Measurements from ENCODE around the gene VSTM5. TPM values are rescaled to one million over a fixed set of nuclear protein-coding genes. Genes with fewer than 3 reads are reported as not detected.

Gene VSTM5
- total RNA-seq, 2 donors from 2014 or later = not detected

- H3K27ac Mint-ChIP-seq = no peak overlapping the region
- peaks cover 0 to 6% of the 10 kb centered on the region in 2 donors for H3K36me3 Mint-ChIP-seq
- ATAC-seq = no peak
- peaks cover 0 to 5% of the 10 kb centered on the region in 2 donors for H3K9me3 Mint-ChIP-seq
- DNase-seq (ENCODE audit: low spot score in 2 of 2) = no peak
These were observed 29.6 kb downstream of the VSTM5 start for GRCh38 chr11:93820847-93821246.

GRCh38 chr11:93819966-93820695 is 30.3 kb downstream of the VSTM5 start:
- H3K36me3 Mint-ChIP-seq = peaks cover 0 to 6% of the 10 kb centered on the region in 2 donors
- H3K9me3 Mint-ChIP-seq = peaks cover 0 to 5% of the 10 kb centered on the region in 2 donors
- ATAC-seq (peak in 1 of 2 donors; percentile 18), DNase-seq (ENCODE audit: low spot score in 2 of 2) (no peak)
- H3K27ac Mint-ChIP-seq = no peak overlapping the region

GRCh38 chr11:93817426-93818348 is 32.7 kb downstream of the VSTM5 start:
- ATAC-seq = no peak
- DNase-seq (ENCODE audit: low spot score in 2 of 2) = no peak
- H3K36me3 Mint-ChIP-seq = peaks cover 6 to 21% of the 10 kb centered on the region in 2 donors
- H3K27ac Mint-ChIP-seq = peak overlapping the region in 1 of 2 donors; percentile 66
- peaks cover 0 to 5% of the 10 kb centered on the region in 2 donors for H3K9me3 Mint-ChIP-seq

- H3K27ac Mint-ChIP-seq = no peak overlapping the region
- H3K9me3 Mint-ChIP-seq = no peaks in the 10 kb centered on the region
- no peak for DNase-seq (ENCODE audit: low spot score in 2 of 2)
- no peak for ATAC-seq
- peaks cover 6 to 30% of the 10 kb centered on the region in 2 donors for H3K36me3 Mint-ChIP-seq
These were observed 35.3 kb downstream of the VSTM5 start for GRCh38 chr11:93814966-93815633.

GRCh38 chr11:93813974-93814373 is 36.4 kb downstream of the VSTM5 start:
- ATAC-seq (no peak), DNase-seq (ENCODE audit: low spot score in 2 of 2) (no peak)
- peaks cover 6 to 30% of the 10 kb centered on the region in 2 donors for H3K36me3 Mint-ChIP-seq
- no peaks in the 10 kb centered on the region for H3K9me3 Mint-ChIP-seq
- H3K27ac Mint-ChIP-seq = no peak overlapping the region

GRCh38 chr11:93807980-93808379 is 42.4 kb downstream of the VSTM5 start:
- Mint-ChIP-seq H3K36me3 (peaks cover 0 to 23% of the 10 kb centered on the region in 2 donors), H3K9me3 (no peaks in the 10 kb centered on the region), H3K27ac (no peak overlapping the region)
- ATAC-seq = peak in 1 of 2 donors; percentile 32
- no peak for DNase-seq (ENCODE audit: low spot score in 2 of 2)

GRCh38 chr11:93804879-93805278 is 45.5 kb downstream of the VSTM5 start:
- Mint-ChIP-seq H3K27ac (no peak overlapping the region), H3K36me3 (peaks cover 0 to 11% of the 10 kb centered on the region in 2 donors), H3K9me3 (no peaks in the 10 kb centered on the region)
- DNase-seq (ENCODE audit: low spot score in 2 of 2) (no peak), ATAC-seq (no peak)

- no peak overlapping the region for H3K27ac Mint-ChIP-seq
- no peak for DNase-seq (ENCODE audit: low spot score in 2 of 2)
- H3K9me3 Mint-ChIP-seq = no peaks in the 10 kb centered on the region
- peaks cover 10 to 24% of the 10 kb centered on the region in 2 donors for H3K36me3 Mint-ChIP-seq
- no peak for ATAC-seq
These were observed 49.1 kb downstream of the VSTM5 start for GRCh38 chr11:93801366-93801765.

- peaks cover 12 to 31% of the 10 kb centered on the region in 2 donors for H3K36me3 Mint-ChIP-seq
- DNase-seq (ENCODE audit: low spot score in 2 of 2) = no peak
- no peak for ATAC-seq
- no peaks in the 10 kb centered on the region for H3K9me3 Mint-ChIP-seq
- peak overlapping the region in 1 of 2 donors; percentile 52 for H3K27ac Mint-ChIP-seq
These were observed 53.8 kb downstream of the VSTM5 start for GRCh38 chr11:93796441-93797231.

- Mint-ChIP-seq H3K27ac (no peak overlapping the region), H3K9me3 (no peaks in the 10 kb centered on the region), H3K36me3 (peaks cover 15 to 46% of the 10 kb centered on the region in 2 donors)
- no peak for ATAC-seq
- no peak for DNase-seq (ENCODE audit: low spot score in 2 of 2)
These were observed 58.9 kb downstream of the VSTM5 start for GRCh38 chr11:93791493-93791892.

- DNase-seq (ENCODE audit: low spot score in 2 of 2) = no peak
- H3K27ac Mint-ChIP-seq = peak overlapping the region; percentile 96 to 98
- ATAC-seq = peak; percentile 51 to 52
These were observed 65.5 kb downstream of the VSTM5 start for GRCh38 chr11:93784935-93785360.

GRCh38 chr11:93784145-93784934 is 66.1 kb downstream of the VSTM5 start, which contains the start of gene MED17:
Gene MED17 (plus strand): TSS chr11:93784282. CDS start chr11:93784514, 232 bp downstream.
- H3K36me3 Mint-ChIP-seq = peaks cover 21 to 42% of the 10 kb centered on the region in 2 donors
- H3K27ac Mint-ChIP-seq = peak within 1 kb of the TSS; percentile 96 to 98
- peak; percentile 83 to 88 for DNase-seq (ENCODE audit: low spot score in 2 of 2)
- H3K9me3 Mint-ChIP-seq = no peaks in the 10 kb centered on the region
- ATAC-seq = peak; percentile 96

More at GRCh38 chr11:93784935-93785360, 65.5 kb downstream of the VSTM5 start:
- Mint-ChIP-seq H3K36me3 (peaks cover 26 to 44% of the 10 kb centered on the region in 2 donors), H3K9me3 (no peaks in the 10 kb centered on the region)

GRCh38 chr11:93783765-93784144 is 66.7 kb downstream of the VSTM5 start:
- Mint-ChIP-seq H3K27ac (peak overlapping the region; percentile 96 to 98), H3K9me3 (no peaks in the 10 kb centered on the region), H3K36me3 (peaks cover 21 to 39% of the 10 kb centered on the region in 2 donors)
- DNase-seq (ENCODE audit: low spot score in 2 of 2) (no peak), ATAC-seq (peak; percentile 40 to 52)

- DNase-seq (ENCODE audit: low spot score in 2 of 2) (no peak), ATAC-seq (no peak)
- Mint-ChIP-seq H3K36me3 (peaks cover 21 to 36% of the 10 kb centered on the region in 2 donors), H3K9me3 (no peaks in the 10 kb centered on the region), H3K27ac (peak overlapping the region; percentile 96 to 98)
These were observed 67.1 kb downstream of the VSTM5 start for GRCh38 chr11:93783362-93783761.

- no peak for DNase-seq (ENCODE audit: low spot score in 2 of 2)
- H3K9me3 Mint-ChIP-seq = no peaks in the 10 kb centered on the region
- no peak overlapping the region for H3K27ac Mint-ChIP-seq
- ATAC-seq = no peak
- H3K36me3 Mint-ChIP-seq = peaks cover 9 to 19% of the 10 kb centered on the region in 2 donors
These were observed 75.1 kb downstream of the VSTM5 start for GRCh38 chr11:93775289-93775688.
